Psoas muscle (tissue), 8 donors: ENCODE data around the gene DMKN. TPM values are rescaled to one million over a fixed set of nuclear protein-coding genes. Genes with fewer than 3 reads are reported as not detected.

Experiments used
- ATAC-seq, 4 donors: fragments of 200-7000 bp; cut with Tn5 transposase; one replicate each; pipeline ENCODE4 v1.9.1; 2020; ENCODE audit warnings: moderate library complexity in 3 of 4, mild to moderate bottlenecking in 2 of 4
- DNase-seq, 2 donors: peaks; one replicate each; pipeline ENCODE4 v3.0.0-alpha.2; 2020
- H3K27ac ChIP-seq: fragments of 200-600 bp; one replicate; pipeline ENCODE4 v1.8.0; 2022
- H3K27me3 ChIP-seq, 3 donors: fragments of 200-600 bp in 1 of 3; one replicate each; pipeline versions ENCODE4 v1.6.1 to v1.8.0; 2013 to 2022; ENCODE audit warnings: low read length in 2 of 3, mild to moderate bottlenecking in 2 of 3, moderate library complexity in 1 of 3; ENCODE audit not compliant: insufficient read depth in 3 of 3
- H3K36me3 ChIP-seq, 2 donors: fragments of 200-600 bp in 1 of 2; one replicate each; pipeline versions ENCODE4 v1.6.1 to v1.8.0; 2013 to 2022; ENCODE audit warnings: low read depth in 1 of 2, mild to moderate bottlenecking in 1 of 2, moderate library complexity in 1 of 2; ENCODE audit not compliant: insufficient read depth in 1 of 2
- H3K4me1 ChIP-seq: fragments of 200-600 bp; one replicate; pipeline ENCODE4 v1.8.0; 2022
- H3K4me3 ChIP-seq: fragments of 200-600 bp; one replicate; pipeline ENCODE4 v1.8.0; 2022; ENCODE audit warnings: mild to moderate bottlenecking
- H3K9me3 ChIP-seq: fragments of 200-600 bp; one replicate; pipeline ENCODE4 v1.8.0; 2022
- WGBS, 3 donors: extraction: QIAGEN DNeasy Blood & Tissue Kit; methylation state at CpG; one replicate each; pipeline versions ENCODE4 v1.1.6 to v1.1.7; 2013; 5-methylcytosine and 5-hydroxymethylcytosine counted together
- intact Hi-C, 2 donors: fragments of 100-400 bp; cut with DNase I; formaldehyde crosslinking; loops; one replicate each; pipeline versions ENCODE4 v1.11.0 to v1.14.2; 2022
- polyA plus RNA-seq, 3 donors: library from polyadenylated mRNA; stranded (reverse); fragments of 200-250 nt; gene quantifications; one replicate each; pipeline ENCODE4 v1.2.3, GENCODE V29; 2013
- total RNA-seq, 4 donors: library from RNA; stranded (reverse); fragmentation: NEBNext Ultra II Directional in 2 of 4; extraction: Animal tissue kit (Norgen Biotek cat#: 25700) in 2 of 4; gene quantifications; one replicate each; pipeline versions ENCODE4 v1.2.1 to v1.2.4, GENCODE V29; 2021 to 2023
- TF ChIP-seq, protein P1 (sequence below): fragments of 200-600 bp; IDR thresholded peaks from one replicate; pipeline ENCODE4 v1.8.0; 2022; ENCODE audit warnings: antibody characterized with exemption
- donor health status: healthy with polysubstance abuse.
- donor health status: DM: no; HTN: no; CAD: no; lungs with moderate emphysema.
- donor health status: Bipolar disorder and iron deficiency.
- donor health status: healthy.
- donor health status: DM: yes; HTN: yes; CAD: no.
- donor health status: DM: no; HTN: no; CAD: no.
- donor health status: DM: no; HTN: no; CAD: no.
- donor health status: DM: yes; HTN: yes; CAD: no.

The DMKN gene
- total and polyA plus RNA-seq, 7 donors, result 0.21 to 0.77 (median 0.54) TPM; not detected in 1

GRCh38 chr19:35534803-35535480 lies 21.5 kb upstream of the DMKN start:
- H3K4me3 ChIP-seq, result no peak overlapping the region
- DNase-seq (no peak), ATAC-seq (no peak)
- H3K36me3 ChIP-seq, result no peaks in the 10 kb centered on the region
- TF ChIP-seq, protein P1, sequence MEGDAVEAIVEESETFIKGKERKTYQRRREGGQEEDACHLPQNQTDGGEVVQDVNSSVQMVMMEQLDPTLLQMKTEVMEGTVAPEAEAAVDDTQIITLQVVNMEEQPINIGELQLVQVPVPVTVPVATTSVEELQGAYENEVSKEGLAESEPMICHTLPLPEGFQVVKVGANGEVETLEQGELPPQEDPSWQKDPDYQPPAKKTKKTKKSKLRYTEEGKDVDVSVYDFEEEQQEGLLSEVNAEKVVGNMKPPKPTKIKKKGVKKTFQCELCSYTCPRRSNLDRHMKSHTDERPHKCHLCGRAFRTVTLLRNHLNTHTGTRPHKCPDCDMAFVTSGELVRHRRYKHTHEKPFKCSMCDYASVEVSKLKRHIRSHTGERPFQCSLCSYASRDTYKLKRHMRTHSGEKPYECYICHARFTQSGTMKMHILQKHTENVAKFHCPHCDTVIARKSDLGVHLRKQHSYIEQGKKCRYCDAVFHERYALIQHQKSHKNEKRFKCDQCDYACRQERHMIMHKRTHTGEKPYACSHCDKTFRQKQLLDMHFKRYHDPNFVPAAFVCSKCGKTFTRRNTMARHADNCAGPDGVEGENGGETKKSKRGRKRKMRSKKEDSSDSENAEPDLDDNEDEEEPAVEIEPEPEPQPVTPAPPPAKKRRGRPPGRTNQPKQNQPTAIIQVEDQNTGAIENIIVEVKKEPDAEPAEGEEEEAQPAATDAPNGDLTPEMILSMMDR, result no peak
- H3K27me3 ChIP-seq, result peaks cover 0 to 45% (median 7%) of the 10 kb centered on the region in 3 donors
- 49 to 60% (median 58%) methylated on average over 10 of the region's 10 CpGs for WGBS, 3 donors
- intact Hi-C loops, result no loop called here
- no peaks in the 10 kb centered on the region for H3K9me3 ChIP-seq
- H3K27ac ChIP-seq, result no peak overlapping the region
- no peaks in the 10 kb centered on the region for H3K4me1 ChIP-seq

DNA sequence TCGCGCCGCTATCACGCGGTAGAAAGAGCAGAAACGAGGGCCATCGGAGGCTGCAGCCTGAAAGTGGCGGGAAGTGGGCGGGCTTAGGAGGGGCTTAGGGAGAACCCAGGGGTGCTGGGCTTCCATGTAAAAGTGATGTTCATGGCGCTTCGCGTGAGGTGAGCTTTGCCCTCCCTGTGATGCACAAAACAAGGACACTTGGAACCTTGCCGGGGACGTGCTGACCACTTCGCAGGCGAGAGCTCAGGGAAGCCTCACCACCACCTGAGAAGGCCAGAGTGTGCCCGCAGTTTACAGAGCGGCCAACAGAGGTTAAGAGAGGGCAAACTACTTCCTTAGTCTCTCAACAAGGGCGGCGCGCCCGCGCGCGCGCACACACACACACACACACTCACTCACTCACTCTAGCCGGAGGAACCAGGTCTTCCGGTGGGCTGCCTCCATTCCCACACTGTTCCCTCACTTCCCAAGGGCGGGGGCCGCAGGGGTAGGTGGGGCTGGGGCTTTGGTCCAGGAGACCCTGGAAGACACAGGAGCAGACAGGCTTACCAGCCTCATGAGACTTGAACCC lies 20.5 kb upstream of the DMKN start:
- Histone ChIP-seq H3K9me3 (no peaks in the 10 kb centered on the region), H3K27me3 (peaks cover 0 to 52% (median 11%) of the 10 kb centered on the region in 3 donors), H3K4me1 (no peaks in the 10 kb centered on the region), H3K4me3 (no peak overlapping the region), H3K27ac (no peak overlapping the region), H3K36me3 (no peaks in the 10 kb centered on the region)
- DNase-seq (peak in 1 of 2 donors; percentile 64), ATAC-seq (peak in 1 of 4 donors; percentile 32)
- TF ChIP-seq, protein P1, result no peak
- 2 to 4% (median 4%) methylated on average over 29 to 30 of the region's 30 CpGs for WGBS, 3 donors
- intact Hi-C loops, result no loop called here

DNA sequence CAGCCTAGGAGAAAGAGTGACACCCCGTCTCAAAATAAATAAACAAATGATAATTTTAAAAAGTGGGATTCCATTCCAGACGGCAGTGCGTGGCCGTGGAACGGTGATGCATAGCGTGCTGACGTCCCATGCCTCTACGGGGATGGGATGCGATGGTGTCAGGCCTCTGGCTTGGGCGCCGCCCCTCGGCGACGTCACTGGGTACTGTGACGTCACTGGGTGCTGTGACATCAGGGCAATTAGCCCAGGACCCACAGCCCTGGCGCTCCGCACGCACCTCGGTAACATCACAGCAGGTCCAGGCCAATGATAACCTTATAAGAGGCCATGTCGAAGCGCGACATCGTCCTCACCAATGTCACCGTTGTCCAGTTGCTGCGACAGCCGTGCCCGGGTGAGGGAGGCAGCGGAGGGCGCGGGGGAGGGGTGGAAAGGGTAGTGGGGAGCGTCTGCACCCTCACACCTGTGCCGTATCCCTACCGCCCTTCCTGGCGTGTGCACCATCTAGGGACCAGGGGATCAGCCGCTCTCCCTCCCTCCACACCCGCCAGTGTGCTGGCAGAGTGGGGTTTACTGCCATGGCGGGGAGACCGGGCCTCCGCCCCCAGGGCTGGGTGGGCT lies 19.9 kb upstream of the DMKN start, which contains the start of gene GAPDHS:
TSS of gene GAPDHS (plus strand) at position 256 of the 621 bp plus-strand sequence. CDS start at position 328, 72 bp downstream.
- intact Hi-C loops, result no loop called here
- ATAC-seq, result no peak
- Histone ChIP-seq H3K27me3 (peaks cover 0 to 58% (median 11%) of the 10 kb centered on the region in 3 donors), H3K4me1 (no peaks in the 10 kb centered on the region), H3K9me3 (no peaks in the 10 kb centered on the region), H3K4me3 (no peak within 1 kb of the TSS), H3K36me3 (no peaks in the 10 kb centered on the region), H3K27ac (no peak within 1 kb of the TSS)
- 28 to 39% (median 32%) methylated on average over 31 to 39 of the region's 39 CpGs for WGBS, 3 donors
- TF ChIP-seq, protein P1, result no peak
- DNase-seq, result no peak

- Histone ChIP-seq H3K4me3 (no peak overlapping the region), H3K4me1 (no peaks in the 10 kb centered on the region), H3K27ac (no peak overlapping the region), H3K27me3 (peaks cover 0 to 66% (median 11%) of the 10 kb centered on the region in 3 donors), H3K36me3 (no peaks in the 10 kb centered on the region), H3K9me3 (no peaks in the 10 kb centered on the region)
- 44 to 46% (median 46%) methylated on average over 6 of the region's 6 CpGs for WGBS, 3 donors
- no peak for DNase-seq
- TF ChIP-seq, protein P1, result no peak
- intact Hi-C loops, result no loop called here
- no peak for ATAC-seq
Measured at GRCh38 chr19:35531291-35531690, 17.8 kb upstream of the DMKN start.
